Panc1 (cell line): ENCODE data around the gene GDF3. TPM values are rescaled to one million over a fixed set of nuclear protein-coding genes. Genes with fewer than 3 reads are reported as not detected.
"Not testable (repeated sequence)": the region's sequence is repeated elsewhere in the genome, so short reads cannot be mapped to it uniquely, and the experiment has no call there.

Source experiments
- ATAC-seq: fragments of 200-7000 bp; cut with Tn5 transposase; 2 replicates; pipeline ENCODE4 v1.9.1; 2020; ENCODE audit warnings: mild to moderate bottlenecking, moderate library complexity
- BruUV-seq: library from RNA; stranded (reverse); fragments of 400-500 nt; replicated peaks from 2 replicates; lab custom pipeline; 2021; lab: Mats Ljungman, UMichigan
- CTCF ChIA-PET: fragments of 300-600 bp; sonication (Branson Sonifier 250); formaldehyde crosslinking; loops from one replicate; lab custom pipeline; 2022; ENCODE audit warnings: antibody characterized with exemption; lab: Charles Lee
- POLR2A ChIA-PET: fragments of 300-600 bp; sonication (Branson Sonifier 250); formaldehyde crosslinking; loops from one replicate; lab custom pipeline; 2022; ENCODE audit warnings: antibody characterized with exemption; lab: Charles Lee
- DNase-seq: peaks from one replicate; pipeline ENCODE4 v3.0.0-alpha.2; 2010; ENCODE audit warnings: low read depth, low spot score
- H3K27ac ChIP-seq: 2 replicates; pipeline ENCODE4 v1.5.1; 2011; ENCODE audit warnings: mild to moderate bottlenecking, low read length, inconsistent platforms
- H3K27me3 ChIP-seq: fragments of 200-500 bp; sonication (Bioruptor generic); 2 replicates; pipeline ENCODE4 v1.6.0; 2014; ENCODE audit warnings: low read length, inconsistent platforms; ENCODE audit not compliant: control insufficient read depth, insufficient read depth
- H3K36me3 ChIP-seq: fragments of 200-500 bp; sonication (Bioruptor generic); 2 replicates; pipeline ENCODE4 v1.5.1; 2014; ENCODE audit warnings: inconsistent platforms, mild to moderate bottlenecking, low read length, moderate library complexity; ENCODE audit not compliant: control insufficient read depth, insufficient read depth
- H3K4me1 ChIP-seq: 2 replicates; pipeline ENCODE4 v1.5.1; 2011; ENCODE audit warnings: inconsistent platforms, mild to moderate bottlenecking, low read length, moderate library complexity; ENCODE audit not compliant: control insufficient read depth, insufficient read depth
- H3K4me3 ChIP-seq, 2 experiments: 2 replicates each; pipeline ENCODE4 v1.5.1; 2011 to 2012; ENCODE audit warnings: low read depth in 2 of 2, low read length in 2 of 2, mild to moderate bottlenecking in 2 of 2, inconsistent platforms in 1 of 2, moderate library complexity in 1 of 2
- H3K9me3 ChIP-seq: fragments of 200-500 bp; sonication (Bioruptor generic); 2 replicates; pipeline ENCODE4 v1.5.1; 2014; ENCODE audit warnings: low read depth, mild to moderate bottlenecking, inconsistent platforms, low read length, moderate library complexity; ENCODE audit not compliant: control insufficient read depth, insufficient read depth
- POLR2AphosphoS5 ChIP-seq: IDR thresholded peaks from 2 replicates; pipeline ENCODE4 v1.6.1; 2012; ENCODE audit warnings: mild to moderate bottlenecking, low read depth, low read length, moderate library complexity
- SIN3A ChIP-seq: IDR thresholded peaks from 2 replicates; pipeline ENCODE4 v1.6.1; 2012; ENCODE audit warnings: low read depth, mild to moderate bottlenecking, low read length, moderate library complexity, borderline replicate concordance; ENCODE audit not compliant: insufficient read depth
- TCF7L2 ChIP-seq: IDR thresholded peaks from 2 replicates; pipeline ENCODE4 v1.6.1; 2011; ENCODE audit warnings: mild to moderate bottlenecking, low read depth, low read length, inconsistent platforms
- in situ Hi-C: cut with HindIII; loops from 2 replicates; pipeline ENCODE4 v1.10.0; 2016; ENCODE audit warnings: low sequenced_read_pairs, low pct_unique_long_range_greater_than_20kb
- intact Hi-C: fragments of 100-400 bp; cut with micrococcal nuclease; formaldehyde crosslinking; loops from one replicate; pipeline ENCODE4 v1.10.0; 2022; ENCODE audit not compliant: unreplicated experiment
- total RNA-seq: library from RNA; stranded (reverse); gene quantifications from one replicate; pipeline ENCODE4 v1.2.1, GENCODE V29; 2021; ENCODE audit not compliant: unreplicated experiment
- TF ChIP-seq, protein P1 (sequence below), 2 experiments: IDR thresholded peaks; 2 replicates each; pipeline ENCODE4 v1.6.1; 2011 to 2012; ENCODE audit warnings: low read depth in 2 of 2, control low read depth in 1 of 2, low read length in 1 of 2, mild to moderate bottlenecking in 1 of 2, moderate library complexity in 1 of 2; ENCODE audit not compliant: insufficient read depth in 1 of 2
- TF ChIP-seq, protein P2 (sequence below): fragments of 450-650 bp; IDR thresholded peaks from 2 replicates; pipeline ENCODE4 v1.5.1; 2017; ENCODE audit warnings: mild to moderate bottlenecking

Gene GDF3
- total RNA-seq, 1 experiment from 2014 or later, result not detected

DNA sequence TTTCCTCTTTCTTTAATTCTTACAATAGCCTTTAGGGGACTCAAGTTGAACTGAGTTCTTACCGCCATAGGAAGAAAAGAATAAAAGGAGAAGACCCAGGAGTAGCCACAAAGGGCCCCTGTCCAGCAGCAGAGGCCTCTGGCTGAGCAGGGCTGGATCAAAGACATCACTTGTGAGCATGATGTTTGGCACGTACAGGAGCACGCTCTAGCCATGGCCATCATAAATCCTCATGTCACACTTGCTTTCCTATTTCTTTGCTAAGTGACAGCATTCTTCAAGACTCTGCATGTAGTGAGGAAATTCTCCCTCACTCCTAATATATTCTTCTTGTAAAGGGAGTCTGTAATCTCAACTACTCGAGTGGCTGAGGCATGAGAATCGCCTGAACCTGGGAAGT lies 35.9 kb upstream of the GDF3 start:
- ChIA-PET CTCF (no interaction called here), POLR2A (no interaction called here)
- TF ChIP-seq SIN3A, result no peak
- no peak for TF ChIP-seq POLR2AphosphoS5
- no peak for TF ChIP-seq TCF7L2
- intact Hi-C loops (no loop called here), in situ Hi-C loops (no loop called here)
- H3K27me3 ChIP-seq, result no peaks in the 10 kb centered on the region
- BruUV-seq, result no TSS peak
- DNase-seq (no peak), ATAC-seq (no peak)
- no peaks in the 10 kb centered on the region for H3K4me1 ChIP-seq
- H3K27ac ChIP-seq, result no peak overlapping the region
- no peak overlapping the region for H3K4me3 ChIP-seq
- no peaks in the 10 kb centered on the region for H3K36me3 ChIP-seq
- no peaks in the 10 kb centered on the region for H3K9me3 ChIP-seq

DNA sequence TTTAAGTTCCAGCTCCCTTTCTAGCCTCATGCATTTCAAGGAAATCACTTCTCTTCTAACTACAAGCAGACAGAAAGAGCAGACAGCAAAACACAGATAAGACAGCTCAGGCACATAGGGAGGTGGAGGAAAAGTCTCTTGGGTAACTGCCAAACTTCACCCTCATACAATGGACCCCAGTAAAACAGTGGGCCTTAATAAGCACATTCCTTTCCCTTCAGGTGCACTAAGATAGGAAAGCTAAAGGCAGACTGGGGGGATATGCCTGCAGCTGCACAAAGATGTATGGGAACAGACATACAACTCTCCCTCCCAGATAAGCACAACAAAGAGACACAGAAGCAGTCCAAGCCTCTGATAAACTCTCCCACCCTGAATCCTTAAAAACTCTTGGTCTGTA lies 35.4 kb upstream of the GDF3 start:
- BruUV-seq, in situ Hi-C loops, H3K27me3 ChIP-seq, H3K27ac ChIP-seq, CTCF ChIA-PET, H3K4me3 ChIP-seq, intact Hi-C loops, H3K4me1 ChIP-seq, H3K36me3 ChIP-seq, DNase-seq, POLR2A ChIA-PET, ATAC-seq, H3K9me3 ChIP-seq: not testable (repeated sequence)

DNA sequence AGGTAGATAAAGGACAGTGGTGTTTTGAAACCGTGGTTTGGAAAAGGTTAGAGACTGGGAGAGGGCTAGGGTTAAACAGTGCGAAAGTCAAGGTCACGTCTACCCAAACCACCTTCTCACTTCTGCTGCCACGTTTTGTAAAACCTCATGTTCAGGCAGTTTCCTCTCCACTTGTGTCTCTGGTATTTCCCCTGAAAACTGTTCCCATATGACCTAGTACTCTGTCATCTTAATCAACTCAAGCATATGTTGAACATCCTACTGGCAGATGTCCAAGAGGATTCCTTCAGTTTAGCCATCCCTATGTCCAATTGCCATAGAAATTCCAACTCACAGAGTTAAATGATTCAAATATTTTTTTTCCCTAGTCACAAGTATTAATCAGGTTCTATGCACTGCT lies 34.2 kb upstream of the GDF3 start:
- Histone ChIP-seq H3K4me1 (no peaks in the 10 kb centered on the region), H3K27ac (no peak overlapping the region), H3K36me3 (no peaks in the 10 kb centered on the region), H3K9me3 (no peaks in the 10 kb centered on the region), H3K27me3 (no peaks in the 10 kb centered on the region), H3K4me3 (no peak overlapping the region)
- ChIA-PET CTCF (no interaction called here), POLR2A (no interaction called here)
- in situ Hi-C loops, result no loop called here
- no peak for ATAC-seq
- intact Hi-C loops, result no loop called here
- TF ChIP-seq POLR2AphosphoS5 (no peak), TCF7L2 (no peak), SIN3A (no peak)
- TF ChIP-seq, protein P1, sequence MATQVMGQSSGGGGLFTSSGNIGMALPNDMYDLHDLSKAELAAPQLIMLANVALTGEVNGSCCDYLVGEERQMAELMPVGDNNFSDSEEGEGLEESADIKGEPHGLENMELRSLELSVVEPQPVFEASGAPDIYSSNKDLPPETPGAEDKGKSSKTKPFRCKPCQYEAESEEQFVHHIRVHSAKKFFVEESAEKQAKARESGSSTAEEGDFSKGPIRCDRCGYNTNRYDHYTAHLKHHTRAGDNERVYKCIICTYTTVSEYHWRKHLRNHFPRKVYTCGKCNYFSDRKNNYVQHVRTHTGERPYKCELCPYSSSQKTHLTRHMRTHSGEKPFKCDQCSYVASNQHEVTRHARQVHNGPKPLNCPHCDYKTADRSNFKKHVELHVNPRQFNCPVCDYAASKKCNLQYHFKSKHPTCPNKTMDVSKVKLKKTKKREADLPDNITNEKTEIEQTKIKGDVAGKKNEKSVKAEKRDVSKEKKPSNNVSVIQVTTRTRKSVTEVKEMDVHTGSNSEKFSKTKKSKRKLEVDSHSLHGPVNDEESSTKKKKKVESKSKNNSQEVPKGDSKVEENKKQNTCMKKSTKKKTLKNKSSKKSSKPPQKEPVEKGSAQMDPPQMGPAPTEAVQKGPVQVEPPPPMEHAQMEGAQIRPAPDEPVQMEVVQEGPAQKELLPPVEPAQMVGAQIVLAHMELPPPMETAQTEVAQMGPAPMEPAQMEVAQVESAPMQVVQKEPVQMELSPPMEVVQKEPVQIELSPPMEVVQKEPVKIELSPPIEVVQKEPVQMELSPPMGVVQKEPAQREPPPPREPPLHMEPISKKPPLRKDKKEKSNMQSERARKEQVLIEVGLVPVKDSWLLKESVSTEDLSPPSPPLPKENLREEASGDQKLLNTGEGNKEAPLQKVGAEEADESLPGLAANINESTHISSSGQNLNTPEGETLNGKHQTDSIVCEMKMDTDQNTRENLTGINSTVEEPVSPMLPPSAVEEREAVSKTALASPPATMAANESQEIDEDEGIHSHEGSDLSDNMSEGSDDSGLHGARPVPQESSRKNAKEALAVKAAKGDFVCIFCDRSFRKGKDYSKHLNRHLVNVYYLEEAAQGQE (IDR thresholded peaks at IDR 0.05; ENCODE audit: insufficient read depth in 1 of 2, low read depth in 2 of 2, low read length in 1 of 2), result no peak
- TF ChIP-seq, protein P2, sequence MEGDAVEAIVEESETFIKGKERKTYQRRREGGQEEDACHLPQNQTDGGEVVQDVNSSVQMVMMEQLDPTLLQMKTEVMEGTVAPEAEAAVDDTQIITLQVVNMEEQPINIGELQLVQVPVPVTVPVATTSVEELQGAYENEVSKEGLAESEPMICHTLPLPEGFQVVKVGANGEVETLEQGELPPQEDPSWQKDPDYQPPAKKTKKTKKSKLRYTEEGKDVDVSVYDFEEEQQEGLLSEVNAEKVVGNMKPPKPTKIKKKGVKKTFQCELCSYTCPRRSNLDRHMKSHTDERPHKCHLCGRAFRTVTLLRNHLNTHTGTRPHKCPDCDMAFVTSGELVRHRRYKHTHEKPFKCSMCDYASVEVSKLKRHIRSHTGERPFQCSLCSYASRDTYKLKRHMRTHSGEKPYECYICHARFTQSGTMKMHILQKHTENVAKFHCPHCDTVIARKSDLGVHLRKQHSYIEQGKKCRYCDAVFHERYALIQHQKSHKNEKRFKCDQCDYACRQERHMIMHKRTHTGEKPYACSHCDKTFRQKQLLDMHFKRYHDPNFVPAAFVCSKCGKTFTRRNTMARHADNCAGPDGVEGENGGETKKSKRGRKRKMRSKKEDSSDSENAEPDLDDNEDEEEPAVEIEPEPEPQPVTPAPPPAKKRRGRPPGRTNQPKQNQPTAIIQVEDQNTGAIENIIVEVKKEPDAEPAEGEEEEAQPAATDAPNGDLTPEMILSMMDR, result no peak
- DNase-seq, result no peak
- BruUV-seq, result no TSS peak
